Stimulated activated CD4-positive, alpha-beta T cell treated with anti-CD3 and anti-CD28 coated beads, TNF-alpha, amount 100 ng/mL, for 4 hours (primary cell): Measurements from ENCODE around the gene PC.

Experiments used
- DNase-seq, 3 experiments: peaks; one replicate each; pipeline ENCODE4 v3.0.0-alpha.2; 2020; ENCODE audit warnings: low read depth in 3 of 3

Gene PC

DNA sequence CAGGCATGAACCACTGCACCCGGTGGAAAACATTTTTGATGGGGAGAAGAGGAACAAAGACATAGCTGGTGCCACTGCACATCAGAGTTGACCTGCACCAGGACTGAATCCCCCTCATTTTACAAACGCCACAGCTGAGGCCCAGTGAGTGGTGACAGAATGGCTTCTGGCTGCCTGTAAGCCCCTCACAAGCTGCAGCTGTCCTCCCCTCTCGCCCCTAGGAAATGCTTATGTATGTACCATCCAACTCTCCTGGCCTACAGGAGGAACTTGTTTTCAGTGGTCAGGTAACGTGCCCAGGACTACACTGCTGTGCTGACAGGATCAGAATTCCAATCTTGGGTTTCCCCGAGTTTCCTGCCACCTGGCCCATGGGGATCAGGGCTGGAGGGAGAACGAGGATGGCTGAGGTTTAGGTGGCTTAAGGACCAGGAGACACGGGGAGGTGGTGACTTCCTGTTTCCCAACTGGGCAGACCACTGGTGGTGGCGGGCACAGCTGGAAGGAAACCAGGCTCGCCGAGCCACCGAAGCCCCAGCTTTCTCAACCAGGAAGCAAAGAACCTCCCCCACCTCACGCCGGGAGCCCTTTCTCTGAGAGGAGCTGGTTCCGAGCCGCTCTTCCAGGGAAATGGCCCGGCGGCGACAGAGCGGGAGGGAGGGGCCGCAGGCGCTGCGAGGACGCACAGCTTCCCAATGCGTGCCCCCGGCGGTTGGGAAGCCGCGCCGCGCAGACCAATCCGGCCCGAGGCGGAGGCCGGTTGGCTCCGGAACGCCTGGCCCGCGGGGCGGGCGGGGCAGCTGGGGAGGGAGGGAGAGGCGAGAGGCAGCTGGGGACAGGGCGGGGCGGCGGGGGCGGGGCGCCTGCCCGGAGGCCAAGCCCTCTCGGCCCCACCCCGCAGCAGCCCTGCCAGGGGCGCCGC lies 102.3 kb downstream of the PC start:
- no peak for DNase-seq

DNA sequence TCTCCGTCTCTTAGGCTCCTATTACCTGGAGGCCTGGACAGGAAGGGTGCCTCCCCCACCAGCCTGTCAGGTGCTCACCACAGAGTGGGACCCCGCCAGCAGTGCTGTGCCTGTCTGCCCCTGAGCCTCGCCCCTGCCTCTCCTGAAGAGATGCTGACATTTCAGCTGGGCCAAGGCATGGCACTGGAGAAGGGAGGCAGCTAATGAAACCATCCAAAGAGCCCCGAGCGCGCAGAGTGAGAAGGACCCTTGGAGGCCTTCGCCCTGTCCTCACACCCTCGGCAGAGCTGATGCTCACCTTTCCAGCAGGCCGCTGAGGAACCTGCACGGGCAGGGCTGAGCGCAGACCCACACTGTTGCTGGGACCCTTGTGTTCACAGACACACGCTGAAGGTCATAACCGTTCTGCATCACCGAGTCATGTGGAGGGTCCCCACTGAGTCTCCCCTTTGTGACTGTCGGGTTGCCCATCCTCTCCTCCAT lies 103.4 kb downstream of the PC start:
- DNase-seq, result no peak

DNA sequence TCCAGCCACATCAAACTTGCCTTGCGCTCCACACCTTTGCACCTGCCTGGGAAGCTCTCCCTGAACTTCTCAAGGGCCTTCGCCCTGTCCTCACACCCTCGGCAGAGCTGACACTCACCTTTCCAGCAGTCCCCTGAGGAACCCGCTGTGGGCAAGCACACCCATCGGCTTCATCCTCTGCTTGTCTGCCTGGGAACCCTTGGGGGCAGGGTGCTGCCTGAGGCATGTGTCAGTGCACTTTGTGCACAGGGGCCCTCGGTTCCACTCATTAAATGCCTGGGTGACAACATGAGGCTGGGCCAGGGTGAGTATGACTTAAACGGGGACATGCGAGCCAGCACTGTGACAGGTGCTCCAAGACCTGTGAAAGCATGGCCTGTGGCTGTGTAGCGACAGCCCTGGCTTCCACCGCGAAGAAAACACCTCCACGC lies 103.9 kb downstream of the PC start:
- DNase-seq, result no peak

DNA sequence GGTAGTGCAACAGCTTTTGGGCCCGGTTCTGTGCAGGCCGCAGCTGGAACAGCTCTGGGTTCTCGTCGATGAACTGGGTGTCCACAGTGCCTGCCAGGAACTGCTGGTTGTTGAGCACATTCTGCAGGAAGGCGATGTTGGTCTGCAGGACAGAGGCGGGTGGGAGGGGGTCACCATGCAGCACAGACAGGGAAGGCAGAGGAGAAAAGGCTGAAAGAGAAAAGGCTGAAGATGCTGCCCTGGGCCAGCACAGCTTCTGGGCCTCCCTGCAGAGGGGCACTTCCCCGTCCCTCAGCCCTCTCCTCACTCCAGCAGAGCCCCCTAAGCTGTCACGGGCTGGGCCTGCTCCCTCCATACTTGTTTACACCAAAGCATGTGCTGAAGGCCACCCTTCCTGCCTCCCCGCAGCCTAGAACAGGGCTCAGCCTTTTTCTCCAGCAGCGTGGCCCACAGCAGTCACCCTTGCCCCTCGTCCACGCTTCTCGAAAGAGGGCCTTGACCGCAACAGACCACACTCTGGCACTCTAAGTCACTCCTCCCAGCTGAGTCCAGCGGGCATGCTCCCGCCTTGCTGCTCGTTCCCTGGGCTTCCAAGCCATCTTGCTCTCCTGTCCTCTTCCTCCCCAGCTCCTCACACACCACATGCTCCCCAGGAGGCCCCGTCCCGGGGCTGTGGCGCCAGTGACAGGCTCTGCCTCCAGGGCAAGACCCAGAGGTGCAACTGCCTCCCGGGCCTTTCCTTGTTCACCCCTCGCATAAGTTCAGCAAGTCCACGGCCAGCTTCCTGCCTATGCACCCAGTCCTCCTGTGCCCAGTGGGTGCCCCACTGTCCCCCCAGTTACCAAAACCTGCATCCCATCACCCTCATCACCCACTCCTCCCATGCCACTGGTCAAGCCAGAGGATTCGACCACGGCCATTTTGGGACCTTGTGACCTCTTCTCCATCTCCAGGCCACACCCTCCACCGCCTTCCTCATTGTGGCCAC lies 104.6 kb downstream of the PC start:
- no peak for DNase-seq

DNA sequence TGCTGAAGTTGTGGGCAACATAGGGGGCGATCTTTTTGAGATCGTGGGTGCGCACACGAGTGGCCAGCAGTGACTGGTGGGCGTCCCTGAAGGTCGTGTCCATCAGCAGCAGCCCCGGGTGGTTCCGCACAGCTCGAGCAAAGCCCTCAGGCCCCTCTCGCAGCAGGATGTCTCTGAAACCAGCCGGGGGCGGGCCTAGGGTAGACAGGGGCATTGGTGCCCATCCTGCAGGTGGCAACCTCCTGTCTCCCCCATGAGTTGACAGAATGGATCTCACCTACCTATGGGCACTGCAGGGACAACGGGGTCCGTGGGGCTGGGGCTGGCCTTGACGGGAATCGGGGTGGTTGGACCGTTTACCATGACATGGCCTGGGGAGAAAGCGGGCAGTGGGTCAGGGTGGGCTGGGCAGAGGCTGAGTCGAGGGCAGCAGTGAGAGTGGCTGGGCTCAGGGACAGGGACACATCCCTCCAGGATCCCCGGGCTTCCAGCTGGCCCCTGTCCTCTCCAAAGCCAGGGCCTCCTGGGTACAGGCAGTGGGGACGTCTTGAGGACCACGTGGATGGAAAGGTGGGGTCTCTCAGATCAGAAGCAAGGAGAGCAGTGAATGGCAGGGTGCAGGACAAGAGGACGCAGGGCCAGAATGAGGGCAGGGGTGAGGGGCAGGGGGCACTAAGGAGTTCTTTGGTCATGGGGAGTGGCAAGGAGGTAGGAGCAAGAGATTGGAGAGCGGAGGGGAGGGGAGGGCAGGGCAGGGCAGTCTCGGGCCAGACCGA lies 105.5 kb downstream of the PC start:
- DNase-seq, result no peak

DNA sequence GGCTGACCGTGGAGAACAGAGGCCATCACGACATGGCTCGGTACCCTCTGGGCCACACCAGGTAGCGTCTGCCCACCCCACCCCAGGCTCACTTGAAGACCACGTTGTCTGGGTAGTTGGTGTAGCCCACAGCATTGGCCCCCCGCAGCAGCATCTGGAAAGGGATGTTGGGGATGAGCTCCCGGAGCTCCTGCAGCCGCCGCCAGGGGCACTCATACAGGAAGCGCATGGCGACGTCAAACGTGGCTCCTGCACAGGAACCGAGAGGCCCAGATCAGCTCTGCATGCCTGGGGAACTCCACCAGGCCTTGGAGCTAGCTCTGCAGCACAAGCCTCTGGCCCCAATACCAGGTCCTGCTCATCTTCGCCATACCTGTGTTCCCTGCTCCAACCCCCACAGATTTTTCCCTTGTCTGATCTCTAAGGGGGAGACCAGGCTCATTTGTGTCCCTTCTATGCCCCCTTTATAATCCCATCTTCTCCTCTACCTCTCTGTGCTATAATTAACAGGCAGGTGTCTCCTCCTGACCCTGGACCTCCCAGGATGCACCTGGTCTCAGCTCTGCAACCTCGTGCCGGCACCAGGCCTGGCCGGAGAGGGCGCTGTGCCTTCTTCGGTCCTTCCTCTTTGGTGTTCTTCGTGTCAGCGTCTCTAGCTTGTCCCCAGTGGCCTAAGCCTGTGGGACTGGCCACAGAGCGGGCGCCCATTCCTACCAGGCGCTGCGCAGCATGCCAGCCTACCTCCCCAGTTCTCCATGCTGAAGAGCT lies 106.3 kb downstream of the PC start:
- DNase-seq, result no peak

DNA sequence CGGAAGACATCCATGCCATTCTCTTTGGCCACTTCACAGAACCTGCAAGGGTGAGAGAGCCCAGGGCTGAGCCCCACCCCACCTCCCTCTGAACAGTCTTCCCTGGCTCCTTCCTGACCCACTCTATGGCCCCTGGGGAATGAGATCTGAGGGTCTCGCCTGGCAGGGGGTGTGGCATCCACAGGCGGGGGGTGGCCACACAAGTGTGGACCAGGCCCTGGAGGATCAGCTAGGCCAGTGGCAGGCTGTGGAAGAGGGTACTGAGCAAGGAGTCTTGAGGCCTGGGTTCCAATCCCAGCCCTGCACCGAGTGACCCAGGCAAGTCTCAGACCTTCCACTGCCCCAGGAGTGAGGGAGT lies 107.0 kb downstream of the PC start:
- no peak for DNase-seq

DNA sequence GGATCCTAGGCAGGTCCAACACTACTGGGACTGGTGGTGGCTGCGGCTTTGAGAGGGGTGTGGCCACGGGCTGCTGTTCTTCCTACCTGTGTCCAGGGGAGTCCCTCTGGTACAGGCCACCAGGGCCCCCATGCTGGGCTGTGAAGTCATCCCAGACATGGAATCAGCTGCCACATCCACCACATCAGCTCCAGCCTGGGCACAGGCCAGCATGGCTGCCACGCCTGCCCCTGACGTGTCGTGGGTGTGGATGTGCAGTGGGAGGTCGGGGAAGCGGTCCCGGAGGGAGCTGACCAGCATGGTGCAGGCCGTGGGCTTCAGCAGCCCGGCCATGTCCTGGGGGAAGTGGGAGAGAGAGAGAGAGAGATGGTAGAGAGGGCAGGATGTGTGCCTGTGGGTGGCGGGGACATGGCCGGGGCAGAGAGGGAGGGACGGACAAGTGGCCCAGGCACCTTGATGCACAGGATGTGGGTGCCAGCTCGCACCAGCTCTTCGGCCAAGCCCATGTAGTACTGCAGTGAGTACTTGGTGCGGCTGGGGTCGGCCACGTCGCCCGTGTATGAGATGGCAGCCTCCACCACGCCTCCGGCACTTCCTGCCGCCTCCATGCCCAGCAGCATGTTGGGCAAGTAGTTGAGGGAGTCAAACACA lies 107.5 kb downstream of the PC start:
- DNase-seq, result no peak

DNA sequence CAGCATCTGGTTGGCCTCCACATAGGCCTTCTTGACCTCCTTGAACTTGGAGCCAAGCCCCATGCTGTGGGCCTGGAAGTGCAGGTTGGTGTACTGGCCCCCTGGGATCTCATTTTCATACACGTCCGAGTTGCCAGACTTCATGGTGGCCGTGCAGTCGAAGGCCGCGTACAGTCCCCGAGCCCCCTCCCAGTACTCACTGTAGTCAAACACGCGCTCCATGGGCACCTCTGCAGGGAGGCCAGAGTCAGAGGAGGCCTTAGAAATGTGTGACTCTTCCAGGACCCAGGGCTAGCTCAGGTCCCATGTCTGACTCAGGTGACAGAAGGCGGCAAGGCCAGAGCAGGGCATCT lies 108.0 kb downstream of the PC start:
- DNase-seq, result no peak

DNA sequence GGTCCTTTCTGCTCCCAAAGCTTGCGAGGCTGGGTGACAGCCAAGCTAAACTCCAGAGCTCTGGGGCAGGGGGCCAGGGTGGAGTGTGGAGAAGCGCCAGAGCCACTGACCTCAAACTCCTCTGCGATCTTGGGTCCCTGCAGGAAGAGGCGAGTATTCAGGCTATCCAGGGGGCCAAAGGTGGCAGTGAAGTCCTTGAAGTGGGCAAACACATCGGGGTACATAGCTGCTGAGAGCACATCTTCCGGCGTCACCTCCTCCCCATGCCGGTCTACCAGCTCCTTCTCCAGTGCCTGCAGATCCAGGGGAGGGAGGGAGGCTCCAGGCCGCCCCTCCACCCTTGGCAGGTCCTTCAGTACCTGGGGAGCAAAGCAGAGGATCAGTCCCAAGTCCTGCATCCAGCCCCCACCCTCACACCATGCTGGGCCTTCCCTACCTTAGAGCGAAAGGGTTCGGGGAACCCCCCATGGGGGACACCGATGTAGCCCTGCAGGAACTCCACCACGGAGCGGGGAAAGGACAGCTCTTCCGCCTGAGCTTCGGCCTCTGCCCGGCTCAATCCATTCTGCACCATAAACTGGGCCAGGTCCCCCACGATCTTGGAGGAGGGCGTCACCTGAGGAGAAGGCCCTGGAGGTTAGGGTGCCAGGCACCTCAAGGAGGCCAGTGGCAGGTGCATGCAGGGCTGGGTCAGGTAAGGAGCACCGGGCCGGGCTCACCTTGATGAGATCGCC lies 108.5 kb downstream of the PC start:
- DNase-seq, result no peak

DNA sequence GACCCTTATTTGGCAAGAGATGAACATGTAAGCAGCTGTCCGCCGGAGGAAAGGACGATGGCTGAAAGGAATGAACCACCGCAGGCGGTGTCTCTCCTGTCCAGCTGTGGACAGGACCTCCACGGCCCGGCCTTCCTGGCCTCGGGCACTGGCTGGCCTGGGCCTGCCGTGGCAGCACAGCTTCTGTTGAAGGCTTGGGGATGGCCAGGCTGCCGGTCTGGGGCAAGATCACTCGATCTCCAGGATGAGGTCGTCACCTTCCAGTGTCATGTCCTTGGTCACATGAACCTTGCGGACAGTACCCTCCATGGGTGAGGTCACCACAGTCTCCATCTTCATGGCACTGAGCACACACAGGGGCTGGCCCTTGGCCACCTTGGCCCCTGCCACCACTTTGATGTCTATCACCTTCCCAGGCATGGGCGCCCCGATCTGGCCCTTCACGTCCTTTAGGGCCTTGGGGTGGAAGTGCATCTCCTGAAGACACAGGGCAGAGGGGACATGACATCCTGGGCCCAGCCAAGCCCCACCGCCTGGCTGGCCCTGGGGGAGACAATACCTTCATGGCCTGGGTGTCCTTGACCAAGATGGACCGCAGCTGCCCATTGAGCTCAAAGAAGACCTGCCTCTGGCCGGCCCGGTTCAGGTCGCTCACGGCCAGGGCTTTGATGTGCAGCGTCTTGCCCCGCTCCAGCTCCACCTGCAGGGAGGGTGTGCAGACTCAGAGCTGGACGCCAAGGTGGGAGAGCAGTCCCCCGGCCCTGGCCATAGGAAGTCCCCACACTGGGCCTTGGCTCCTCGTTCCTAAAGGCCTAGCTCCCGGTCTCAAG lies 109.3 kb downstream of the PC start:
- no peak for DNase-seq

DNA sequence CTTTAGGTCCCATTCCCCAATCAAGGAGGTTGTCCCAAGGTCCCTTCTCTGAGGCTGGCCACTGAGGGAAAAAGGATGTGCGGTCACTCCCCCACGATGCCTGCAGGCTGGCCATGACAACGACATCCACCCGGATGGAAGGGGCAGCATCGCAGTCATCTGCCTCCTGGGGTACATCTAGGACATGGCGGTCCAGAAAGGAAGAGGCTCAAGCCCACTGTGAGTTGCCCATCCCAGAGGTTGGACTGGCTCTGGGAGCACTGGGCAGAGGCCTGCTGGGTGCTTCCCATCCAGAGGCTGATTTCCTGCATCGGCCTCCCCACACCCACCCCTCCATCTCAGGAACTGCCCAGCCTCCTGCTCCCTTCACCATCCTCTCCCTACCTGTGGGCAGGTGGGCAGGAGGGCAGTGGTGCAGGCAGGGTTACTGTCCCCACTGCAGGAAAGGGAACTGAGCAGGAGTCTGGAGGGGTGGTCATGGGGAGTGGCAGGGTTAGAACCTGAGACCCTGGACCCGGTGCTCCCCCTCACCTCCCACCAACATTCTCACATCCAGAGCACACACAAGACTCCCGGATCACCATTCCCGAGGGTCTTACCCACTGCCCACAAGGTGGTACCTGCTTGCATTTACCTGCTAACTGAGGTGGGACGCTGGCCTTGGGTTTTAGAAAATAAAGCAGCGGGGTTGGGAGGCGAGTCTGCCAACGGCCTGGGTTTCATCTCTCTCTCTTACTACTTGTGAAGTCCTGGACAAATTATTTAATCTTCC lies 110.5 kb downstream of the PC start:
- DNase-seq, result no peak

DNA sequence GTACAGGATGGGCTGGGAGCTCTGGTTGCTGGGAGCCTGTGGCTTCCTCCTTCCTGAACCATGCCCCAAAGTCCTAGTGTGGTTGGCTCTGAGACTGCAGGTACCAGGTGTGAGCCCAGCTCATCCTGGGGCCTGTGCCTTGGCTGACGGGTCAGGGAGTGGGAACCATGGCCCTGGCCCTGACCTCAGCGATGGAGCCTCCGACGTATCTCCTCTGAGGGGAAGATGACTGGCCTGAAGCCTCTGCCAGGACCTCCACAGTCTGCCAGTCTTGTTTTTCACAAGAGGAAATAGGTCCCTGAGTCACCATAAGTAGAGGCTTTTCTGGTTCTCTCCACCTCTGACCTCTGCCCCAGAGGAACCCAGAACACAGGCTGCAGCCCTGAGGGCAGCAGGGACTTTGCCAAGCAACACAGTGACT lies 111.5 kb downstream of the PC start:
- DNase-seq, result no peak

DNA sequence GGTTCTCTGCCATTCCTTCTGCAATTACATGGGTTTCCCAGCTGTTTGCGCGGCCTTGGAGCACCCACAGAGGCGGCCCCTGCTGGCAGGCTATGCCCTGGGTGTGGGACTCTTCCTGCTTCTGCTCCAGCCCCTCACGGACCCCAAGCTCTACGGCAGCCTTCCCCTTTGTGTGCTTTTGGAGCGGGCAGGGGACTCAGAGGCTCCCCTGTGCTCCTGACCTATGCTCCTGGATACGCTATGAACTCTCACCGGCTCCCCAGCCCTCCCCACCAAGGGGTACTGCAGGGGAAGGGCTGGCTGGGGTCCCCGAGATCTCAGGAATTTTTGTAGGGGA lies 112.3 kb downstream of the PC start:
- no peak for DNase-seq

DNA sequence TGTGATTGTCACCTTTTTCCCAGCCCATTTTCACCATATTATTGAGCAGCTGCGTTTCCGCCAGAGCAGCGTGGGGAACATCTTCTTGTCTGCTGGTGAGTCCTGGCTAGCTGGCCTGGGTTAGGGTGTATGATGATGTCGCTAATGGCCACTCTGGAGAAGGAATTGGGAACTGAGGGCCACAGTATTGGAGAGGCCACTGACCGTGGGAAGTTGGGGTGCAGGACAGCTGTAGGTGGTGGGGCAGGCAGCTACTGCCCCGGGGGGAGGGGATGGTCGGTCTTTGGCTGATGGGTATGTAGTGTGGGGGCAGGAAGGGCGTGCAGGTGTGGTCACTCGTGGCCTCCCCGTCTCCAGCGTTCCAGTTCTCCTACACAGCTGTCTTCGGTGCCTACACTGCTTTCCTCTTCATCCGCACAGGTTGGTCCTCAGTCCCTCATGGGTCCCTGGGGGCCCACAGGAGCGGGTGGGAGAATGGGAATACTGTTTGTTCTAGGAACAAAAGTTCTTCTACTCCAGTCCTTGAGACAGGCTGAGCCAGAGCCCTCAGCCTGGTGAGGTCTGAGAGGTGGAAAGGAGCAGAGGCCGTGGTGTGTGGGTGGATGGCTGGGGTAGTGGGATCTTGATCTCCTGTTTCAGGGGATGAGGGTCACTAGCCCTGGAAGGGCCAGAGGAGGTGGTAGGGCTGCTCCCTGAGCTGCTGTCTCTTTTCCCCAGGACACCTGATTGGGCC lies 112.9 kb downstream of the PC start:
- DNase-seq, result no peak

DNA sequence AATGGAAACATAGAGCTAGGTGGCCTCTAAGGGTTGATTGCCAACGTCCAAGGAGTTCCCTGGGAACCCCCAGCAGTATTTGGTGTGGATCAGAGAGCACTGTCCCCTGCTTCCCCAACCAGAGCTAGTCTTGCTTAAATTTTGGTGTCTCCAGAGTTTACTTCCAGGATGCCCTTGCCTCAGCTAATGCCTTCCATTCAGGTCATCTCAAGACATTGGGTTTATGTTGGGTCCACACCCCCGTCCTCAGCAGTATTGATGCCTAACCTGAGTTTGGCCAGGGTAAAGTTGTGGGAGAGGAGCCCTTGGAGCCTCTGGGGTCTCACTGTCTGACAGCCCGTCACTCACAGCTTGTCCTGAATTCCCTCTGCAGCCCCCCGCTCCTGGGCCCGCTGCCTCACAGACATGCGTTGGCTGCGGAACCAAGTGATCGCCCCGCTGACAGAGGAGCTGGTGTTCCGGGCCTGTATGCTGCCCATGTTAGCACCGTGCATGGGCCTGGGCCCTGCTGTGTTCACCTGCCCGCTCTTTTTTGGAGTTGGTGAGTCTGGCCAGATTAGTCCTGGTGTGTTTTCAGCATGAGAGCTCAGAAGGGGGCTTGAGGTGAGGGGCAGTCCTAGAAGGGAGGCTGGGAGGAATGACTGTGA lies 113.6 kb downstream of the PC start:
- DNase-seq, result no peak
